SK-N-SH treated with all-trans-retinoic acid at 6 μM for 48 hours (cell line): Measurements from ENCODE around the gene MGAT5B.

Source experiments
- ATAC-seq: fragments of 200-7000 bp; cut with Tn5 transposase; 3 replicates; pipeline ENCODE4 v1.9.1; 2020; ENCODE audit warnings: mild to moderate bottlenecking, moderate library complexity
- ARNTL ChIP-seq: fragments of 450-650 bp; formaldehyde crosslinking; IDR thresholded peaks from 2 replicates; pipeline ENCODE4 v1.5.0; 2020; ENCODE audit warnings: low read depth, mild to moderate bottlenecking, moderate library complexity, borderline replicate concordance
- BACH2 ChIP-seq: fragments of 250-450 bp; sonication (Bioruptor Pico); IDR thresholded peaks from 2 replicates; pipeline ENCODE4 v1.9.0; 2021; ENCODE audit warnings: mild to moderate bottlenecking, borderline replicate concordance
- CREB5 ChIP-seq: fragments of 250-450 bp; sonication (Bioruptor Pico); IDR thresholded peaks from 2 replicates; pipeline ENCODE4 v1.5.1; 2020; ENCODE audit warnings: low read depth, mild to moderate bottlenecking, moderate library complexity
- CSDC2 ChIP-seq: fragments of 250-450 bp; sonication (Bioruptor Pico); IDR thresholded peaks from 2 replicates; pipeline ENCODE4 v1.5.0; 2020; ENCODE audit warnings: mild to moderate bottlenecking, moderate library complexity
- CSRNP3 ChIP-seq: fragments of 250-450 bp; sonication (Bioruptor Pico); IDR thresholded peaks from 2 replicates; pipeline ENCODE4 v1.5.1; 2021; ENCODE audit warnings: mild to moderate bottlenecking, moderate library complexity
- ESRRG ChIP-seq: fragments of 250-450 bp; sonication (Bioruptor Pico); IDR thresholded peaks from 2 replicates; pipeline ENCODE4 v1.6.1; 2021; ENCODE audit warnings: mild to moderate bottlenecking
- GLIS3 ChIP-seq: fragments of 250-450 bp; sonication (Bioruptor Pico); IDR thresholded peaks from 2 replicates; pipeline ENCODE4 v1.5.0; 2020; ENCODE audit warnings: mild to moderate bottlenecking, moderate library complexity
- ISL1 ChIP-seq: fragments of 250-450 bp; sonication (Bioruptor Pico); IDR thresholded peaks from 2 replicates; pipeline ENCODE4 v2.1.2; 2022; ENCODE audit warnings: mild to moderate bottlenecking, moderate library complexity
- OSR1 ChIP-seq: fragments of 250-450 bp; sonication (Bioruptor Pico); IDR thresholded peaks from 2 replicates; pipeline ENCODE4 v1.8.0; 2022; ENCODE audit warnings: moderate library complexity, mild to moderate bottlenecking, inconsistent platforms
- PATZ1 ChIP-seq: fragments of 250-450 bp; sonication (Bioruptor Pico); IDR thresholded peaks from 2 replicates; pipeline ENCODE4 v1.8.0; 2020; ENCODE audit warnings: mild to moderate bottlenecking, moderate library complexity, borderline replicate concordance
- POU6F1 ChIP-seq: fragments of 250-450 bp; sonication (Bioruptor Pico); IDR thresholded peaks from 2 replicates; pipeline ENCODE4 v1.8.0; 2021; ENCODE audit warnings: low read depth, mild to moderate bottlenecking, moderate library complexity, borderline replicate concordance
- PPARA ChIP-seq: fragments of 250-450 bp; sonication (Bioruptor Pico); IDR thresholded peaks from 2 replicates; pipeline ENCODE4 v1.5.0; 2020; ENCODE audit warnings: mild to moderate bottlenecking, borderline replicate concordance
- RARB ChIP-seq: fragments of 250-450 bp; sonication (Bioruptor Pico); IDR thresholded peaks from 2 replicates; pipeline ENCODE4 v1.8.0; 2021; ENCODE audit warnings: mild to moderate bottlenecking, moderate library complexity
- SNAI2 ChIP-seq: fragments of 250-450 bp; sonication (Bioruptor Pico); IDR thresholded peaks from 2 replicates; pipeline ENCODE4 v1.5.0; 2020; ENCODE audit warnings: mild to moderate bottlenecking, moderate library complexity
- TCF4 ChIP-seq: fragments of 250-450 bp; sonication (Bioruptor Pico); IDR thresholded peaks from 2 replicates; pipeline ENCODE4 v1.8.0; 2021; ENCODE audit warnings: mild to moderate bottlenecking, moderate library complexity, borderline replicate concordance
- TOX ChIP-seq: fragments of 250-450 bp; sonication (Bioruptor Pico); IDR thresholded peaks from 2 replicates; pipeline ENCODE4 v1.8.0; 2021; ENCODE audit warnings: mild to moderate bottlenecking, moderate library complexity, borderline replicate concordance
- ZC3H10 ChIP-seq: fragments of 250-450 bp; sonication (Bioruptor Pico); IDR thresholded peaks from 2 replicates; pipeline ENCODE4 v1.5.1; 2021; ENCODE audit warnings: mild to moderate bottlenecking, moderate library complexity
- ZFP3 ChIP-seq: fragments of 250-450 bp; sonication (Bioruptor Pico); IDR thresholded peaks from 2 replicates; pipeline ENCODE4 v1.5.0; 2020; ENCODE audit warnings: mild to moderate bottlenecking, moderate library complexity
- ZFP30 ChIP-seq: fragments of 450-650 bp; formaldehyde crosslinking; IDR thresholded peaks from 2 replicates; pipeline ENCODE4 v1.5.0; 2022; ENCODE audit warnings: mild to moderate bottlenecking, moderate library complexity
- ZNF565 ChIP-seq: fragments of 450-650 bp; formaldehyde crosslinking; conservative IDR thresholded peaks from 2 replicates; pipeline ENCODE4 v1.5.0; 2020; ENCODE audit warnings: low read depth, mild to moderate bottlenecking, moderate library complexity
- ZNF70 ChIP-seq: fragments of 450-650 bp; formaldehyde crosslinking; IDR thresholded peaks from 2 replicates; pipeline ENCODE4 v1.5.0; 2020; ENCODE audit warnings: mild to moderate bottlenecking, moderate library complexity
- ZNF8 ChIP-seq: fragments of 450-650 bp; formaldehyde crosslinking; IDR thresholded peaks from 2 replicates; pipeline ENCODE4 v1.5.0; 2020; ENCODE audit warnings: mild to moderate bottlenecking, moderate library complexity

Gene MGAT5B

GRCh38 chr17:76929148-76929547 lies 60.9 kb downstream of the MGAT5B start:
- ATAC-seq, result no peak
- TF ChIP-seq GLIS3 (CRISPR knock-in tag) (no peak), TCF4 (CRISPR knock-in tag) (no peak), BACH2 (no peak), POU6F1 (CRISPR knock-in tag) (no peak), ZC3H10 (CRISPR knock-in tag) (no peak), ZFP3 (CRISPR knock-in tag) (peak; percentile 98)

- ATAC-seq, result no peak
- no peak for TF ChIP-seq ZNF565
- no peak for TF ChIP-seq ZNF8 (CRISPR knock-in tag)
- no peak for TF ChIP-seq BACH2
- no peak for TF ChIP-seq POU6F1 (CRISPR knock-in tag)
- TF ChIP-seq PPARA, result no peak
- TF ChIP-seq CSDC2 (CRISPR knock-in tag), result no peak
- TF ChIP-seq ESRRG (CRISPR knock-in tag), result no peak
- TF ChIP-seq SNAI2, result no peak
- no peak for TF ChIP-seq CSRNP3 (CRISPR knock-in tag)
- TF ChIP-seq CREB5, result no peak
Measured at GRCh38 chr17:76929601-76930000, 61.4 kb downstream of the MGAT5B start.

- TF ChIP-seq CREB5 (no peak), ZFP30 (CRISPR knock-in tag) (no peak), ZNF565 (no peak), RARB (no peak), ZFP3 (CRISPR knock-in tag) (no peak), ZNF8 (CRISPR knock-in tag) (no peak), GLIS3 (CRISPR knock-in tag) (no peak), OSR1 (CRISPR knock-in tag) (no peak), SNAI2 (no peak), BACH2 (no peak), POU6F1 (CRISPR knock-in tag) (no peak), ARNTL (CRISPR knock-in tag) (no peak), ZC3H10 (CRISPR knock-in tag) (no peak), CSDC2 (CRISPR knock-in tag) (no peak), ISL1 (CRISPR knock-in tag) (no peak), TOX (CRISPR knock-in tag) (no peak), PATZ1 (CRISPR knock-in tag) (no peak), ZNF70 (CRISPR knock-in tag) (no peak), CSRNP3 (CRISPR knock-in tag) (no peak)
- TF ChIP-seq, all 23 proteins: peak for 0
- no peak for ATAC-seq
Measured at GRCh38 chr17:76930107-76930506, 61.9 kb downstream of the MGAT5B start.
